RWPE1 (cell line): Measurements from ENCODE around the gene SHB.

Experiments used
- CTCF ChIA-PET: fragments of 350-600 bp; sonication (Branson Sonifier 250); formaldehyde crosslinking; extraction: SDS; loops from one replicate; lab custom pipeline; 2021; lab: Yijun Ruan, JAX
- POLR2A ChIA-PET: fragments of 400-600 bp; formaldehyde crosslinking; extraction: SDS; loops from one replicate; lab custom pipeline; 2020; ENCODE audit warnings: antibody characterized with exemption; ENCODE audit not compliant: low non-redundant PET; lab: Yijun Ruan, JAX
- DNase-seq: peaks from one replicate; pipeline ENCODE4 v3.0.0; 2012; ENCODE audit warnings: low spot score
- H3K27ac ChIP-seq: fragments of 450-650 bp; 2 replicates; pipeline ENCODE4 v1.5.1; 2017
- TF ChIP-seq, protein P1 (sequence below): fragments of 450-650 bp; conservative IDR thresholded peaks from 2 replicates; pipeline ENCODE4 v1.5.1; 2017; ENCODE audit warnings: low read depth, mild to moderate bottlenecking

The SHB gene

DNA sequence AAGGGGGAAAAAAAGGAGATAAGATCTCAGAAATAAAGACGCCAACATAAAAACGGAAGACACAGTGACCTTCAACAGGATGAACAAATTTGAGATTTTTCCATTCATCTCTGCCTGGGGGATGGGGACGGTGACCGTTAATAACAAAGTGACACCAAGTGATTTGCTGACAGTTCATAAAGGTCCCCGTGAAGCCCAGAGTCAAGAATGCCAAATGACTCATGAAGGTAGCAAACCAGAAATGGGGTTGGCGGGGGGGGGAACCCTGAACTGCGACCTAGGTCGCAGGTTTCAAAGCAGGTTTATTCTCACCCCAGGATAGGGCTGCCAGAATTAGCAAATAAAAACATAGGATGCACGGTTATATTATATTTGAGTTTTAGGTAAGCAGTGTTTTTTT is 21.1 kb upstream of the SHB start:
- H3K27ac ChIP-seq: no peak overlapping the region
- TF ChIP-seq, protein P1, sequence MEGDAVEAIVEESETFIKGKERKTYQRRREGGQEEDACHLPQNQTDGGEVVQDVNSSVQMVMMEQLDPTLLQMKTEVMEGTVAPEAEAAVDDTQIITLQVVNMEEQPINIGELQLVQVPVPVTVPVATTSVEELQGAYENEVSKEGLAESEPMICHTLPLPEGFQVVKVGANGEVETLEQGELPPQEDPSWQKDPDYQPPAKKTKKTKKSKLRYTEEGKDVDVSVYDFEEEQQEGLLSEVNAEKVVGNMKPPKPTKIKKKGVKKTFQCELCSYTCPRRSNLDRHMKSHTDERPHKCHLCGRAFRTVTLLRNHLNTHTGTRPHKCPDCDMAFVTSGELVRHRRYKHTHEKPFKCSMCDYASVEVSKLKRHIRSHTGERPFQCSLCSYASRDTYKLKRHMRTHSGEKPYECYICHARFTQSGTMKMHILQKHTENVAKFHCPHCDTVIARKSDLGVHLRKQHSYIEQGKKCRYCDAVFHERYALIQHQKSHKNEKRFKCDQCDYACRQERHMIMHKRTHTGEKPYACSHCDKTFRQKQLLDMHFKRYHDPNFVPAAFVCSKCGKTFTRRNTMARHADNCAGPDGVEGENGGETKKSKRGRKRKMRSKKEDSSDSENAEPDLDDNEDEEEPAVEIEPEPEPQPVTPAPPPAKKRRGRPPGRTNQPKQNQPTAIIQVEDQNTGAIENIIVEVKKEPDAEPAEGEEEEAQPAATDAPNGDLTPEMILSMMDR: no peak
- no peak for DNase-seq
- CTCF ChIA-PET: no interaction called here
- POLR2A ChIA-PET: no interaction called here

DNA sequence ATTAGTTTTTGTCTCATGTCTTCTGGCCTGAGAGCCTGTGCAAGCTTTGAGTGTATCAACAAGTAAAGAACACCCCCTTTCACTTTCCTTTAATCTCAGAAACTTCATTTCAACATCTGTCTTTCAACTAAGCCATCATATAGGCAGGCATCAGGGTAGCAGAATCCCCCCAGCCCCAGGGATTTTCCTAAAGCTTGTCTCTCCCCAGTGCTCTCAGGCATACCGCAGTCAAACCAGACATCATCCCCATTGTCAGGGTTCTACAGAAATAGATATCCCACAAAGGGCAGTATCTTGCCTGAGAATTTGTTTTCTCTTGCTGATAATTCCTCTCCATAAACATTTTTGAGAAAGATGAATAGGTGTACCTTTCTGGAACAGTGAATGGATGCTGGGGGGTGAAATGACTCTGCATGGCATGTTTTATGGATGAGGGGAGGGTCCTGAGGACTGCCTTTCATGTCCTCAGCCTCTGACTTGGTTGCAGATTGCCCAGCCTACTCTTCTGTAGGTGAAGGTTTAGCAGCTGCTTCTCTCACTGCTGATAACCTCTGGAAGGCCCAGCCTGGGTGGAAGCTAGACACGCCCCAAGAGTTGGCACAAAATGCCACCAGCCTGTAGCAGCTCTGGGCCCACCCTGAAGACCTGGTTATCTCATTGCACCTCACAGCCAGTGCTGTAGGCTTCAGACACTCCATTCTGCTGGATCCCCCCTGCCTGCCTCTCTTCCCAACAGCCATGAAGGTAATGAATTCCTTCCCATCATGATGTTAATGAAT is 20.5 kb upstream of the SHB start:
- TF ChIP-seq, protein P1: no peak
- no peak for DNase-seq
- CTCF ChIA-PET: interaction anchor here (0.6 to 1.3 kb wide), 5 partner anchors 9 to 174 kb away, joined by 3 to 6 read pairs (median 3); partner anchors contain the start of gene SHB
- POLR2A ChIA-PET: no interaction called here
- no peak overlapping the region for H3K27ac ChIP-seq

DNA sequence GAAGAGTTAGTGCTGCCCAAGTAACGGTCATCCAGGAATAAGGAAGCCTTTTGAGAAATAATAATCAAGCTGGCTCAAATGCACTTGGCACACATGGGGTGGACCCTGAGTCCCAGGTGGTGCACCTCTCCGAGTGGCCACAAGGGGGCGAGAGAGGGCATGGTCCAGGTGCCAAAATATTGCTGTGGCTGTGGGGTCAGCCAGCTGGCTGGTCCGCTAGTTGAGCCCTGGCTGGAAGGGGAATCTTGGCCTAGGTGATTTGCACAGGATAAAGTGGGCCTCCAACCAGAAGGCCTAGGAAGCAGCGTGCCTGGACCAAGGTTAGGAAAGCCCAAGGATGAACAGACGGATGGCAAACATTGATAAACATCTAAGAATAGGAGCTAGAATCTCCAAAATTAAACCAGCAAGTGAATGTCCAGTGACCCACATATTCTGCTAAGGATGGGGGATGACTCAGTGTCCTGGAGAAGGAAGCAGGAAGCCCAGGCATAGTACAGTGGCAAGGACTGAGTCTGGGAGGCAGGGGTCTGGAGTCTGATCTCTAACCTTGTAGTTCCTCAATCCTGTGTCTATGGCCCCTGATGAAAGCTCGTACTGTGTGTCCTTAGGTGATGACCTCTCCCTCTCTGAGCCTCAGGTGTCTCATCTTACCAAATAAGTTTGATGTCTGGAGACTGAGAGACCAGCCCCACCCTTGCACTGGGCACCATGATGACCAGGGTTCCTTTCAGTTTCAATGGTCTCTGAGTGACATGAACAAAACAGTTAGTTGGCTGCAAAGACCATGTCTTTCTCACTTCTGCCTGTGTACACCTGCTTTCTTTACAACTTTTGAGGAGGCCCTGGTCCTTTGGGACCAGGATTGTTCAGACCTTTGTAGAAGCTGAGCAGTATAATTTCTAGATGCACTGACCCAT is 19.2 kb upstream of the SHB start:
- no peak overlapping the region for H3K27ac ChIP-seq
- peak; percentile 76 for DNase-seq
- ChIA-PET CTCF (interaction anchor here (0.6 to 1.8 kb wide), 26 partner anchors 11 to 311 kb away, joined by 3 to 11 read pairs (median 4); partner anchors contain the start of gene SHB), POLR2A (no interaction called here)
- TF ChIP-seq, protein P1: peak; percentile 98

- POLR2A ChIA-PET: no interaction called here
- H3K27ac ChIP-seq: no peak overlapping the region
- DNase-seq: no peak
- TF ChIP-seq, protein P1: no peak
- CTCF ChIA-PET: interaction anchor here (0.5 kb wide), 1 partner anchor 23 kb away, joined by 4 read pairs; no protein-coding TSS in a partner anchor
Observed at GRCh38 chr9:38086496-38086895, 17.5 kb upstream of the SHB start.

DNA sequence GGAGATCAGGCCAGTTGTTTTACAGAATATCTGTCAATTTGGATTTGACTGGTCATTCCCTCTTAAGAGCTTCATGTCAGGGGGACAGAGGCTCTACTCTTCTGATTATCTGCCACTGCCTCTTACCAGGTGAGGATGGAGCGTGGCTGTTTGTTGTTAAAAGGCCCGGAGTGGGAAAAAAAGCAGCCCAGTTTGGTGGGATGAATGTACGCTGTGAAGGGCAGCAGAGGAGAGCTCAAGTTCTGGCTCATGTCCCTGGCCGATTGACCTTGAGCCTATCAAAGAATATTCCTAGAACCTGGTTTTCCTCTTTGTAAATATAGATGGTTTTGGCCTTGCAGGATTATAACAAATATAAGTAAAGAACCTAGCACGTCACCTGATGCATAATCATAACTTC is 16.3 kb upstream of the SHB start:
- CTCF ChIA-PET: no interaction called here
- H3K27ac ChIP-seq: no peak overlapping the region
- TF ChIP-seq, protein P1: no peak
- no peak for DNase-seq
- POLR2A ChIA-PET: no interaction called here

DNA sequence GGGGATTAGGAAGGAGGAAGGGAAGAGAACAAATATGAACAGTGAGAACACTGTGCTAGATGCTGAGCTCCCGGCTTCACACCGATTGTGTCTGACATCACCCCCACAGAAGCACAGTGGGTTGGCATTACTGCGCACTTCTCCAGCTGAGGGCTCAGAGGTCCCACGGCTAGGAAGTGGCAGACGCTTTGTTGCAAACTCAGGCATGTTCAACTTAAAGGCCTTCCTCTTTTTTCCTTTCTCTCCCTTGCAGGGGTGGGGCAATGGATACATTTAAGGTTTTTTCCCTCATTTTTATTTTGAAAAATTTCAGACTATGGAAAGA is 15.5 kb upstream of the SHB start:
- H3K27ac ChIP-seq: no peak overlapping the region
- DNase-seq: no peak
- TF ChIP-seq, protein P1: no peak
- POLR2A ChIA-PET: no interaction called here
- CTCF ChIA-PET: interaction anchor here (0.6 kb wide), 1 partner anchor 27 kb away, joined by 3 read pairs; no protein-coding TSS in a partner anchor
